Spleen (tissue), 11 donors: ENCODE data around the gene CFAP107. TPM values are rescaled to one million over a fixed set of nuclear protein-coding genes. Genes with fewer than 3 reads are reported as not detected.
"Not testable (repeated sequence)": the region's sequence is repeated elsewhere in the genome, so short reads cannot be mapped to it uniquely, and the experiment has no call there.

Experiments used
- DNase-seq: peaks from one replicate; pipeline ENCODE4 v3.0.0-alpha.2; 2020
- H3K27ac ChIP-seq, 8 donors: fragments of 200-600 bp; sonication (generic) in 7 of 8; 1 replicate in 4 of 8; 2 replicates in 4 of 8; pipeline versions ENCODE4 v1.5.0 to v1.8.0; 2016 to 2021; ENCODE audit warnings: inconsistent platforms in 4 of 8, mild to moderate bottlenecking in 4 of 8, moderate library complexity in 1 of 8
- H3K27me3 ChIP-seq, 7 donors: fragments of 200-600 bp; sonication (generic) in 6 of 7; replicated peaks in 1 of 7; 1 replicate in 4 of 7; 2 replicates in 3 of 7; pipeline versions ENCODE4 v1.5.0 to v1.8.0; 2016 to 2021; ENCODE audit warnings: inconsistent platforms in 3 of 7, mild to moderate bottlenecking in 1 of 7
- H3K36me3 ChIP-seq, 6 donors: fragments of 200-600 bp; sonication (generic) in 5 of 6; 1 replicate in 4 of 6; 2 replicates in 2 of 6; pipeline versions ENCODE4 v1.5.0 to v1.8.0; 2016 to 2021; ENCODE audit warnings: inconsistent platforms in 2 of 6
- H3K4me1 ChIP-seq, 6 donors: fragments of 200-600 bp; sonication (generic) in 5 of 6; 1 replicate in 3 of 6; 2 replicates in 3 of 6; pipeline versions ENCODE4 v1.5.0 to v1.8.0; 2016 to 2021; ENCODE audit warnings: inconsistent platforms in 3 of 6
- H3K4me3 ChIP-seq, 8 donors: fragments of 200-600 bp; sonication (generic) in 7 of 8; 1 replicate in 4 of 8; 2 replicates in 4 of 8; pipeline versions ENCODE4 v1.5.0 to v1.8.0; 2016 to 2021; ENCODE audit warnings: inconsistent platforms in 4 of 8, mild to moderate bottlenecking in 4 of 8, moderate library complexity in 2 of 8
- H3K9me3 ChIP-seq, 8 donors: fragments of 200-600 bp; sonication (generic) in 7 of 8; 1 replicate in 4 of 8; 2 replicates in 4 of 8; pipeline versions ENCODE4 v1.5.0 to v1.8.0; 2016 to 2021; ENCODE audit warnings: inconsistent platforms in 4 of 8
- CTCF ChIP-seq, 11 experiments: fragments of 200-600 bp in 7 of 11; fragments of 450-650 bp in 4 of 11; sonication (generic) in 4 of 11; IDR thresholded peaks in 8 of 11; conservative IDR thresholded peaks in 3 of 11; 1 replicate in 7 of 11; 2 replicates in 4 of 11; pipeline versions ENCODE4 v1.4.0 to v1.8.0; 2016 to 2021; ENCODE audit warnings: antibody characterized with exemption in 11 of 11, inconsistent platforms in 4 of 11, mild to moderate bottlenecking in 1 of 11
- POLR2A ChIP-seq, 3 donors: fragments of 450-650 bp; IDR thresholded peaks; one replicate each; pipeline ENCODE4 v1.5.1; 2017; ENCODE audit warnings: antibody characterized with exemption in 3 of 3, mild to moderate bottlenecking in 1 of 3
- POLR2AphosphoS5 ChIP-seq, 3 donors: sonication (generic); formaldehyde crosslinking; IDR thresholded peaks; one replicate each; pipeline ENCODE4 v1.5.1; 2017; ENCODE audit warnings: antibody characterized with exemption in 3 of 3
- WGBS, 5 donors: extraction: QIAGEN DNeasy Blood & Tissue Kit in 3 of 5; methylation state at CpG; one replicate each; pipeline versions ENCODE4 v1.1.5 to v1.1.7; 2013 to 2018; 5-methylcytosine and 5-hydroxymethylcytosine counted together
- intact Hi-C: fragments of 100-400 bp; cut with DNase I; formaldehyde crosslinking; loops from one replicate; pipeline ENCODE4 v1.15.0; 2023; ENCODE audit warnings: low total_unique reads
- polyA plus RNA-seq, 3 donors: library from polyadenylated mRNA; stranded (reverse); fragments of 200-250 nt; gene quantifications; one replicate each; pipeline ENCODE4 v1.2.1, GENCODE V29; 2013
- total RNA-seq, 7 donors: library from RNA; depleted of rRNA in 3 of 7; stranded (reverse); fragments of >200 nt in 3 of 7; fragmentation: NEBNext Ultra II Directional in 4 of 7; extraction: Animal tissue kit (Norgen Biotek cat#: 25700) in 4 of 7; gene quantifications; one replicate each; pipeline versions ENCODE4 v1.1.0 to v1.2.1, GENCODE V29; 2016 to 2021
- donor health status: healthy with polysubstance abuse.
- donor health status: DM: no; HTN: no; CAD: no; lungs with moderate emphysema.
- donor health status: DM: no; HTN: no; CAD: no.
- donor health status: Bipolar disorder and iron deficiency.
- donor health status: healthy.
- donor health status: DM: no; HTN: no; CAD: no.
- donor health status: DM: yes; HTN: yes; CAD: no.

Gene CFAP107
- total and polyA plus RNA-seq, 10 donors = not detected

- no peak for DNase-seq
- peaks cover 0 to 47% (median 35%) of the 10 kb centered on the region in 8 donors for H3K9me3 ChIP-seq
- intact Hi-C loops = no loop called here
- H3K36me3 ChIP-seq = no peaks in the 10 kb centered on the region
- no peak overlapping the region for H3K4me3 ChIP-seq
- TF ChIP-seq CTCF (IDR thresholded peaks at IDR 0.05 in 8 of 11, conservative IDR thresholded peaks at IDR 0.05 in 3 of 11) (no peak), POLR2A (IDR thresholded peaks at IDR 0.05) (no peak), POLR2AphosphoS5 (IDR thresholded peaks at IDR 0.05) (no peak)
- WGBS, 5 donors = 79 to 86% (median 84%) methylated on average over 2 of the region's 2 CpGs
- no peak overlapping the region for H3K27ac ChIP-seq
- peaks cover 0 to 42% (median 0%) of the 10 kb centered on the region in 7 donors for H3K27me3 ChIP-seq
- H3K4me1 ChIP-seq = no peaks in the 10 kb centered on the region
Observed at GRCh38 chr1:12728391-12728790, 17.6 kb upstream of the CFAP107 start.

GRCh38 chr1:12730156-12730555, 15.8 kb upstream of the CFAP107 start:
- intact Hi-C loops = no loop called here
- no peak overlapping the region for H3K27ac ChIP-seq
- H3K27me3 ChIP-seq = peaks cover 0 to 60% (median 0%) of the 10 kb centered on the region in 7 donors
- TF ChIP-seq CTCF (IDR thresholded peaks at IDR 0.05 in 8 of 11, conservative IDR thresholded peaks at IDR 0.05 in 3 of 11) (no peak), POLR2AphosphoS5 (IDR thresholded peaks at IDR 0.05) (no peak), POLR2A (IDR thresholded peaks at IDR 0.05) (no peak)
- no peaks in the 10 kb centered on the region for H3K36me3 ChIP-seq
- no peaks in the 10 kb centered on the region for H3K4me1 ChIP-seq
- 67 to 91% (median 78%) methylated on average over 1 of the region's 1 CpG for WGBS, 5 donors
- DNase-seq = no peak
- no peak overlapping the region for H3K4me3 ChIP-seq
- H3K9me3 ChIP-seq = peaks cover 0 to 47% (median 37%) of the 10 kb centered on the region in 8 donors

- H3K4me3 ChIP-seq, H3K4me1 ChIP-seq, H3K27ac ChIP-seq, intact Hi-C loops, H3K36me3 ChIP-seq, DNase-seq: not testable (repeated sequence)
- peaks cover 0 to 55% (median 40%) of the 10 kb centered on the region in 8 donors for H3K9me3 ChIP-seq
- 67 to 93% (median 79%) methylated on average over 2 of the region's 2 CpGs for WGBS, 5 donors
- H3K27me3 ChIP-seq = peaks cover 0 to 60% (median 0%) of the 10 kb centered on the region in 7 donors
Observed at GRCh38 chr1:12731084-12731483, 14.9 kb upstream of the CFAP107 start.

- 75 to 88% (median 85%) methylated on average over 3 of the region's 3 CpGs for WGBS, 5 donors
- intact Hi-C loops = no loop called here
- H3K9me3 ChIP-seq = peaks cover 0 to 59% (median 39%) of the 10 kb centered on the region in 8 donors
- H3K27ac ChIP-seq = no peak overlapping the region
- H3K4me1 ChIP-seq = no peaks in the 10 kb centered on the region
- H3K27me3 ChIP-seq = peaks cover 0 to 59% (median 0%) of the 10 kb centered on the region in 7 donors
- no peaks in the 10 kb centered on the region for H3K36me3 ChIP-seq
- DNase-seq = no peak
- TF ChIP-seq POLR2AphosphoS5 (IDR thresholded peaks at IDR 0.05) = no peak
- no peak for TF ChIP-seq POLR2A (IDR thresholded peaks at IDR 0.05)
- no peak for TF ChIP-seq CTCF (IDR thresholded peaks at IDR 0.05 in 8 of 11, conservative IDR thresholded peaks at IDR 0.05 in 3 of 11)
- H3K4me3 ChIP-seq = no peak overlapping the region
Observed at GRCh38 chr1:12734651-12735050, 11.3 kb upstream of the CFAP107 start.

GRCh38 chr1:12738934-12739333, 7.1 kb upstream of the CFAP107 start:
- DNase-seq = no peak
- peaks cover 0 to 82% (median 0%) of the 10 kb centered on the region in 7 donors for H3K27me3 ChIP-seq
- no peaks in the 10 kb centered on the region for H3K4me1 ChIP-seq
- 85 to 94% (median 92%) methylated on average over 1 of the region's 1 CpG for WGBS, 5 donors
- peaks cover 0 to 26% (median 12%) of the 10 kb centered on the region in 8 donors for H3K9me3 ChIP-seq
- TF ChIP-seq POLR2AphosphoS5 (IDR thresholded peaks at IDR 0.05) (no peak), POLR2A (IDR thresholded peaks at IDR 0.05) (no peak), CTCF (IDR thresholded peaks at IDR 0.05 in 8 of 11, conservative IDR thresholded peaks at IDR 0.05 in 3 of 11) (no peak)
- H3K27ac ChIP-seq = no peak overlapping the region
- intact Hi-C loops = no loop called here
- H3K4me3 ChIP-seq = no peak overlapping the region
- H3K36me3 ChIP-seq = no peaks in the 10 kb centered on the region
